ENCODE measurements around the gene TMEM101.
"Not testable (repeated sequence)": the region's sequence is repeated elsewhere in the genome, so short reads cannot be mapped to it uniquely, and the experiment has no call there.

The TMEM101 gene

GRCh38 chr17:44000141-44000860, 14.5 kb downstream of the TMEM101 start:
- no peak for DNase-seq

DNA sequence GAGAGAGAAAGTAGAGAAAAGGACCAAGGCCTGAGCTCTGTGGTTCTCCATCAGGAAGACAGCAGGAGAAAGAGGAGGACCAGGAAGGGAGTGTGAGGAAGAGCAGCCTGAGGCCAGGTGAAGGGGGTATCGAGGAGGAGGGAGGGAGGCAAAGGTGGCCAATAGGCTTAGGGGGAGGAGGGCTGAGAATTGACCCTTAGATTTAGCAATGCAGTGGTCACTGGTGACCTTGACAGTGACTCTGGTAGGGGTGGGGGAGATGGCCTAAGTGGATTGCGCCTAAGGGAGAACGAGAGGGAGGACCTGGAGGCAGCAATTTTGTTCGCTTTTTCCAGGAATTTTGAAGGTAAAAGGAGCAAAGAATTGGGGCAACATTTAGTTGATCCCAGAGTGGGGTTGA, 15.7 kb downstream of the TMEM101 start:
- DNase-seq, result no peak

GRCh38 chr17:43998552-43998951, 16.2 kb downstream of the TMEM101 start:
- DNase-seq, result peak; percentile 67

DNA sequence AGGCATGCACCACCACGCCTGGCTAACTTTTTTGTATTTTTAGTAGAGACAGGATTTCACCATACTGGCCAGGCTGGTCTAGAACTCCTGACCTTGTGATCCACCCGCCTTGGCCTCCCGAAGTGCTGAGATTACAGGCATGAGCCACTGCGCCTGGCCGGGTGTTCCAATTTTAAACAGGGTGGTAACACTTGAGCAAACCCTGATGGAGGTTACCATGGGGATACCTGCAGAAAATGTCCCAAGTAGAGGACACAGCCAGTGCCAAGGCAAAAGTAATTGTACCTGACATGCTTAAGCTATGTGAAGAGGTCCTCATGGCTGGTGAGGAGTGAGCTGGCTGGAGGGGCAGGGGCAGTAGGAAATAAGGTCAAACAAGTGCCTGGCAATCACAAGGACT, 17.6 kb downstream of the TMEM101 start:
- not testable (repeated sequence) for DNase-seq

GRCh38 chr17:43995150-43995471, 19.7 kb downstream of the TMEM101 start:
- no peak for DNase-seq

DNA sequence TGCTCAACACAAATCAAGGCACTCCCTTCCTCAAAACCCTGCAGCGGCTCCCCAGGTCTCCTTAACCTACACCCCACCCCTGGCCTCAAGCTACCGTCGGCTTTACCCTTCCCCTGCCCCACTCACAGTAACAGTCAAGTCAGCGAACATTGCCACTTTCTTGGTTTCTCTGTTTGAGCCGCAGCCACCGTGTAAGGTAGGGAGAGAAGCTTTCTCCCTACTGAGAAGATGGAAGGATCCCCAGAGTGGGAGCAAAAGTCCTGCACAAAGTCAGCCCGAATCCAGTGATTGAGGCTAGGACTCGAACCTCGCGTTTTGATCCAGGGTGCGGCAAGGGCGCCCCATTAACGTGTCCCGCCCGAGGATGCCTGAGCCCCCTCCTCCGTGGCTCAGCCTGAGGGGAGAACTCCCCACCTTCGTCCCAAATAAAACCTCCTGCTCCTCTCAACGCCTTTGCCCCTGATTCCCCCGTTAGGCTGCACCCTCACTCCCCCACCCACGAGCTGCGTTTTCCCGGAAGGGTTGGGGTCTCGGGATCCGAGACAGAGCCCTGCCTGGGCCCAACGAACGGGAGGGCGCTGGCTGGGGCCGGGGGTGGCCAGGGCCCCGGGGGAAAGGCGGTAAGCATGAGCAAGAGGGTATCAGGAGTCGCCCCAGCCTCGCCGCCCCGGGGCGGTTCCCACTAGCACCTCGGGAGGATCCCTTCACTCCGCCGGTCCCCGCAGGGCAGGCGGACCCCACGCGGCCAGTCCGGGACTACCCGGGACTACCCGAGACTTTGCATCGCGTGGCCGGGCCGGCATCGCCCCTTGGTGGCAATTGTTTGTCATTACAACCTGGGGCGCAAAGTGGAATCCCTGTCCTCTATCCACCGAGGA, 20.3 kb downstream of the TMEM101 start:
- DNase-seq, result peak; percentile 62

GRCh38 chr17:43992641-43993040, 22.1 kb downstream of the TMEM101 start:
- no peak for DNase-seq

DNA sequence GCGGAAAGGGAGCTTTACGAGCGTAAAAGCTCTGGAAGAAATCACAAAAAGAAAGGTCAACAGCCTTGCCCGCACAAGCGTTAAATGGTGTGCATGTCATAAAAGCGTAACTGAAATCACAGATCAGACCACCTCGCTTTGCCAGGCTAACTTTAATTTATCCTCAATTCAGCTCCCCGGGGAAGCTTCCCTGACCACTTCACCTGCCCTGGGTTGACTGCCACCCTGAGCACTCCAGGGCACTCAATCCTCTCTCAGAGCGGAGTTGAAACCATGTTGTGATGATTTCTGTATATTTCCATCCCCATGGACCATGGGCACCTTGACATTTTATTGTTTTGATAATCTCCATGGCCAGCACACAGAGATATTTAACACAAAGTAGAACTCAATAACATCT, 26.5 kb downstream of the TMEM101 start:
- no peak for DNase-seq

DNA sequence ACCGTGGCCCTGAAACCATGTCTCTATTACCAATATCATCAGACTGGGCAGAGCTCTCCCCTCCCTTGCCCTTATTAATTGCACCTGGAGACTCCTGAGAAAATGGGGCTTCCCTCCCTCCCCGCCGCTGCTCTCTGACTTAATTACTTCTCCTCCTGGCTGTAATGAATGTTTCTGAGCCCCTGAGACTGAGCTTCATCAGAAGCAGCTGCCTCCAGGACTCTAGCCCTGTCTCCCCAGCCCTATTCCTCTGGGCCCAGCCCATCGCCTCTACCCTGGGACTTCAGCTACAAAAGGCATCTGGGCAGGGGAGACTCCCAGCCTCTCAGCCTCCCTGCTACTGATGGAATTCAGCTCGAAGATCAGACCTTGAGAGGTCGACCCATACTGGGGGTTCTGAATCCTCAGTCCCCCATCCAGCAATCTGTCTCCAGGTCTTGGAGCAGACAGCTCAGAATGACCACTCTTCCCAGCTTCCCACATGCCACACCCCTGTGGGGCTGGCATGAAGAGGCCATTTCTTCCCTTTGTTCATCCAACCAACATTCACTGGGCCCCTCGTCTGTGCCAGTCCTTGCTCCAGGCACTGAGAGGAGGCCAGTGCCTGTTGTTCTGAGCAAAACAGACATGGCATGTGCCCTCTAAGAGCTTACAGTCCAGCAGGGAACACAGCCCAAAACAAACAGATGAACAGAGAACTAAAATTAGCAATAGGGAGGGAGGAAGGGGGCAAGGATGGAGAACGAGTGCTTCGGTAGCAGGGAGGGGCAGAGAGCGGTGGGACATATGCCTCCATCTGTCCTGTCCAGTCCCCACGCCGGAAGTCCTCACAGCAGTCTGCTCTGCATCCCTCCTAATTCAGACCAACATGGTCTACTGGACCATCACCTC, 27.4 kb downstream of the TMEM101 start:
- no peak for DNase-seq

DNA sequence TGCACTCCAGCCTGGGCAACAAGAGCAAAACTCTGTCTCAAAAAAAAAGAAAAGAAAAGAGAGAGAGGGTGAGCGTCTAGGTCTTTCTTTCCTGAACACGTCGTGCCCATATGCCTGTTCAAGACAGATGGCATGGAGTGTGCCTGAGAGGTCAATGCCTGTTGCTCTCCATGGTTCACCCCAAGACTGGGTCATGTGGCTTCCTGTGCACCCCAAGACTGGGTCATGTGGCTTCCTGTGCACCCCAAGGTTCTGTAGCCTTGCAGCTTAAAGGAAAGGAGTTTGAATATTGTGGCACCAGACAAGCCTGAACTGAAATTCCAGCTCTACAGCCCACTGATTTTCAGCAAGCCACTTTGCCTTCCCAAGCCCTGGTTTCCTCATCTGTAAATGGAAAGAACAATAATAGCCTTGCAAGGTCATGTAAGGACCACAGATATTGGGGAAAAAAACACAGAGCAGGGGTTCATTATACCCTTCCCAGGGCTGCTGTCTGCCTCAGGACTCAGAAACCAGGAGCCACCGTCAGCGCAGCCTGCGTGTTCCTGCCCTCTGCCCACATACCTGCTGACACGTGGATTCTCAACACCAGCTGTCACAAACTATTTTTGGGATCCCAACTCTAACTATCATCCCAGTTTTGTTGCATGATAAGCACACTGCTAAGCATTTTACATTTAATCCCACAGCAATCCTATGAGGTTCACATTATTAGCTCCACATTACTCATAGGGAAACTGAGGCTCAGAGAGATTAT, 28.4 kb downstream of the TMEM101 start:
- no peak for DNase-seq

DNA sequence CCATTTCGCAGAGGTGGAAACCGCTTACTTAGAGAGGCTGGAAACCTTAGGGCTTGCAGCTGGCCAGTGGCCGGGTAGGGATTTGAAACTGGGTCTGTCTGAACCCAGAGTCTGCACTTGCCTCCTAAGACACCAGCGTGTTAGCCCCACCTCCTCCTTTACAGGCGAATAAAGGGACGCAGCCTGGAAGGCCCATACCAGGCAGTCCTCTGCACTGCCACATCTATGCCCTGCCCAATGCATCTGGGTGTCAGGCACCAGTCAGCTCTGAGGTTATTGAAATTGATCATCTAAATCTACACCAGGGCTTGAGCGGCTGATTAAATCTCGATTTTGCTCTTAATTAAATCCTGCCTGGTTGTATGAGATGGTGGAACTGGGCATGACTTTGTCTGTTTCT, 30.2 kb downstream of the TMEM101 start:
- DNase-seq, result no peak

GRCh38 chr17:43983515-43984411, 31.0 kb downstream of the TMEM101 start:
- DNase-seq, result no peak

- no peak for DNase-seq
Measured at GRCh38 chr17:43983196-43983514, 31.6 kb downstream of the TMEM101 start.

GRCh38 chr17:43982171-43982570, 32.6 kb downstream of the TMEM101 start:
- no peak for DNase-seq

DNA sequence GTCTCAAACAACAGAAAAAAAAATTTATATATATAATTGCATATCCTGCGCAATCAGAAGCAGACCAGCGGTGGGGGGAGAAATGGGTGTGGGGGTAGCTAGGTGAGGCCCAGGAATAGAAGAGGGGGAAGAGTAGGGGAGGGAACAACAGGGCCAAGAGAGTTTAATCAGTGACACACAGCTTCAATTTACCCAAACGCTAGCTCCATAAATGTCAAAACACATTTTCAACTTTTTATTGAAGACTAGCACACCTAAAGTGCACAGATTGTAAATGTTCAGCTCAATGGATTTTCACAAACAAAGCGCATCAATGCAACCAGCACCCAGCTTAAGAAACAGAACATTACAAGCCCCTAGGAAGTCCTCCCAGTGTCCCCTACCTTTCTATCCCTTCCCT, 35.1 kb downstream of the TMEM101 start:
- DNase-seq, result no peak

DNA sequence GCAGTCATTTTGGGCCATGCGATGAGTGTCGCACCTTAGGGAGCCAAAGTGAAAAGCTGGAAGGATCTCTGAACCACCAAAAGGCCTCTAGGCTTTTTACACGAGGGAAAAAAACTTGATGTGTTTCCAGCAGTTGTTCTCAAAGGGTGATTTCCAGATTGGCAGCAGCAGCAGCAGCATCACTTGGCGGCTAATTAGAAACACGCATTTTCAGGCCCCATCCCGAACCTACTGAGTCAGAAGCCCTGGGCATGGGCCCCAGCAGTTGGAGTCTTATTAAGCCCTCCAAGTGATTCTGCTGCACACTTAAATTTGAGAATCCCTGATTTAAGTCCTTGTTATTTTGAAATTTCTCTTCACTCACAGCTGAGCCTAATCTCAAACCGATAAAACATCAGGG, 35.8 kb downstream of the TMEM101 start:
- DNase-seq, result peak; percentile 32

- no peak for DNase-seq
Measured at GRCh38 chr17:43978078-43978477, 36.7 kb downstream of the TMEM101 start.

DNA sequence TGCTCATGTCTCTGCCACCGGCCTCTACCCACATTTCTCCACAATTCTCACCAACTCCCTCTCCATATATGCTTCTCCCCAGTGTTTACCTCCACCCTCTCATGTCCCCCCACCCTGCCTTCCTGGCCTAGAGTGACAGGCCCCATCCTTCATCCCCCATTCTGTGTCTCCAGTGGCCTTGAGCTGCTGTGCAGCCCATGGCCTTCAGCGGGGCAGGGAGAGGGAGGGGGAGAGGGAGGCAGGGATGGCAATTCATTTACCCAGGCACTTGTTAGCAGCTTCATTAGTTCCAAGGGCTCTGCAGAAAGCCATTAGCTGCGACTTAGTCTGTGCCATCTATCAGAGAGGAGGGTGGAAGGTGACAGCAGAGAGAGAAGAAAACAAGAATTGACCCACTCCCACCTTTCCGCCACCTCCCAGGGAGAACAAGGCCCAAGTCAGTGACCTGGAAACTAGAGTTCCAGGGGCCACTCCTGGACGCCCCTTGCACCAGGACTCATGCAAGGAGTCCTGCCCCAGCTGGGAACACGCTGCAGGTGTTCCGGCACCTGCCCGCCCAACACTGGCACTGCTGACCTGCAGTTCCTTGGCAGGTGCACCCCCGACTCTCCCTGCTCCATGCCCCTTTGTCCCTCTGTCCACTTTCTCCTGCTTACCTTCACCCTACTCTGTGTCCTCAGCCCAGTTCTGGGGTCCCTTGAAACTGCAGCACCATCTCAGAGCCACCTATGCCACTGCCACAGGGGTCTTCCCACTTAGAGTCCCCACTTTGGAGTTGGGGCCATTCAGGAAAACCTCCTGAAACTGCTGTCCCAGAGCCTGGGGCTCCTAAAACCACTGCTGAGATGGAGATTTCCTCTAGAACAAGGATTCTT, 37.6 kb downstream of the TMEM101 start:
- no peak for DNase-seq

DNA sequence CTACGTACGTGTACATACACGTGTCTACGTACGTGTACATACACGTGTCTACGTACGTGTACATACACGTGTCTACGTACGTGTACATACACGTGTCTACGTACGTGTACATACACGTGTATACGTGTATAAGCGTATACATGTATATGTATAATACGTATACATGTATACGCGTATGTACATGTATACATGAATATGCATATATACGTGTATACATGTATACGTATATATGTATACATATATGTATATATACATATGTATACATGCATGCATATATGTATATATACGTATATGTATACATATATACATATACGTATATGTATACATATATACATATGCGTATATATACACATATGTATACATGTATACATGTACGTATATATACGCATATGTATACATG, 38.9 kb downstream of the TMEM101 start:
- no peak for DNase-seq

DNA sequence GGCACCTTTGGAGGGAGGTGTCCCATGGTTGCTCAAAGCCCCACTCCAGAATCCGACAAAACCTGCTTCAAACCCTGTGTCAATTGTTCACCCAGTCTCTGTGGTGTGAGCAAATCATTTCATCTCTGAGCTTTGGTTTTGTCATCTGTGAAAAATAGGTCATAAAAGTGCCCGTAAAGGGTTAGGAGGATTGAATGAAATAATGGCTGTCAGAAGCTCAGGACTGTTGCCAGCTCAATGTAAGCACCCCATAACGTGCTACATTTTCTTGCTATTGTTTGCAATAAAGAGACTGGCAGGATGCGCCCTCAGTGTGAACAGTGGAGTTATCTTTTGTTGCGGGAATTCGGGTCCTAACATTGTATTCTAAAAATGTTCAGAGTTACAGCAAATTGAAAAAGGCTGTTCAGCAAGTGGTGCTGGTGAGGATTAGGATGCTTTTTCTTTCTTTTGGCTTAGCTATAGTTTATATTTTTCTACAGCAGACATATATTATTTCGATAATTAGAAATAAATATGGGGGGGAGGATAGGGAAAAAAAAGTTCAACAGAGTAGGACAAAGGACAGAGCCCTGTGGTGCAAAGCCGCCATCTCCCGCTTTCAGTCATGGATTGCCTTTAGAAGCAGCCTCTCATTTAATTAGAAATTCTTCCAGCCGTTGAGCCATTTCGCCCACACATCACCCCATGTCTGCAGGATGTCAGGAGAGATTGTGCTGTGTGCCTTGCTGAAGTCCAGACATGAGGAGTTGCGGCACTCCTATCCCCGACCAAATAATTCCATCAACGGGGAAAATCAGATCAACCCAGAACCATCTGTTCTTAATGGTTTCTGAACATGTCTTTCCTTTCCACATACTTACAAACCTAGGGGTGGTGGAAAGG, 40.1 kb downstream of the TMEM101 start:
- no peak for DNase-seq
